Measurements from ENCODE around the gene GPN3.
A peak's percentile ranks its signal among the peaks of the same experiment; 100 is the strongest.
"Not testable (repeated sequence)": the region's sequence is repeated elsewhere in the genome, so short reads cannot be mapped to it uniquely, and the experiment has no call there.

GPN3 gene

DNA sequence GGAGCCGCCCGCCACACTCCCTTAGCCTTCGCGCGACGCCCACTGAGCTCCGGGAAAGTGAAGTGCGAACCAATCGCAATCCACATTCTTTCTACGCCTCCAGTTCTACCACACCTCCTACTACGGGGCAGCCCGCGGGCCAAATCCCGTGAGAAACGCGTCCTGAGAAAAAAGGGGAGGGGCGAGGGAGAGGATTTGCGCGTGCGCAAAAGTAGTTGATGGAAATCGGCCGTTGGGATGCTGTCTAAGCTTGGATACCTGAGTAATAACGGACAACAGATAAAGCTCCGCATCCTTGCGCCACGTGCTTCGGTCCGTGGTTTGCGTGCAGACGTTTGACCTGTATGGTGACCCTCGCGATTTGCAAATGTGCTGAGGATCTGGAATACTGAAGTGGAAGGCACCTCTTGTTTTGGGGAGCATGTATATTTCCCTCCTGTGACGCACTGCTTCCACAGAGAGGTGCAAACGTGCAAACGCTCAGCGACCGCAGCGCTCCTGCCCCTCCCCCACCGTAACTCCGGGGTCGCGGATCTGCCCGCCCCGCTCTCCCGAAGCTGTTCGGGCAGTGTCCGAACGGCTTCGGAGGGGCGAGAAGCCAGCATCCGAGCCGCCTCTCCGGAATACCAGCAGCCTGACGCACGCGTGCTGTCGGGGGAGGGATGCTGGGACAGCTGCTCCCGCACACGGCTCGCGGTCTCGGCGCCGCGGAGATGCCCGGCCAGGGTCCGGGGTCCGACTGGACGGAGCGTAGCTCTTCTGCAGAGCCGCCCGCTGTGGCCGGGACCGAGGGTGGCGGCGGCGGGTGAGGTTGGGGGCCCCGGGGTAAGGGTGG, at the start of gene GPN3, which contains the start of gene FAM216A:
TSS of gene GPN3 (minus strand) at position 44 of the 835 bp plus-strand sequence. CDS start 54 bp downstream, outside the sequence.
TSS of gene FAM216A (plus strand) at position 632 of the 835 bp plus-strand sequence. CDS start at position 663, 31 bp downstream.
- DNase-seq (ENCODE audit: low read depth) = peak; percentile 86

DNA sequence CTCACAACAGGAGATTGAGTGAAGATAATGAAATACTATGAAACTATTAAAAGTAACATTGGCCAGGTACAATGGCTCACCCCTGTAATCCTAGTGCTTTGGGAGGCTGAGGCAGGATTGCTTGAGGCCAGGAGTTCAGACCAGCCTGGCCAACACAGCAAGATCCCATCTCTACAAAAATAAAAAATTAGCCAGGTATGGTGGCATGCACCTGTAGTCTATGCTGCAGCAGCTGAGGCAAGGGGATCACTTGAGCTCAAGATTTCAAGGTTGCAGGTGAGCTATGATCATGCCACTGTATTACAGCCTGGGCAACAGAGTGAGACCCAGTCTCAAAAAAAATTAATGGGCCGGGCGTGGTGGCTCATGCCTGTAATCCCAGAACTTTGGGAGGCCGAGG, 48.9 kb upstream of the GPN3 start:
- DNase-seq (ENCODE audit: low read depth) = no peak

DNA sequence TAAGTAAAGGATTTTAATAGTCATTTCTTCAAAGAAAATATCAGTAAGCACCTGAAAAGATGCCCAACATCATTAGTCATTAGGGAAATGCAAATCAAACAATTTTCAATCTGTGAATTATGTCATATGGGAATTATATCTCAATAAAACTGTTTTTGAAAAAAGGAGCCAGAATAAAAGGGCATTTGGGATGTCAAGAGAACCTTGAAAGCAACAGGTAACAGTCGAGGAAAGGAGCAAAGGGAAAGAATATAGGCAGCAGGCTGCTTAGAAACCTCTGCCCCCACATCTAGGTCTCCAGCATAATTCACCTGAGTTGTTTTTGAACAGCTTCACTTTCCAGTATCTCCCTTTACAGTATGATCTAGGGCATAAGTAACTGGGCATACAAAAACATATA, 46.3 kb upstream of the GPN3 start:
- DNase-seq (ENCODE audit: low read depth) = no peak

DNA sequence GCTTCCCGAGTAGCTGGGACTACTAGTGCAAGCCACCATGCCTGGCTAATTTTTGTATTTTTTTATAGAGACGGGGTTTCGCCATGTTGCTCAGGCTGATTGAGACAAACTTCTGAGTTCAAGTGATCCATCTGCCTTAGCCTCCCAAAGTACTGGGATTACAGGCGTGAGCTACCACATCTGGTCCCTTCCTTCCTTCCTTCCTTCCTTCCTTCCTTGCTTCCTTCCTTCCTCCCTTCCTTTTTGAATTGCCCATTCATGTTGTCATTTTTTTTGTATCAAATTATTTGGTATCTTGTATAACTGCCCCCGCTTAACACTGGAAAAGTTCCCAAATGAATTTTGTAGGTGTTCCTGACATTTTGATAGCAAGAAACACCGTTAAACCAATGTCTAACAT, 45.8 kb upstream of the GPN3 start:
- DNase-seq (ENCODE audit: low read depth) = no peak

DNA sequence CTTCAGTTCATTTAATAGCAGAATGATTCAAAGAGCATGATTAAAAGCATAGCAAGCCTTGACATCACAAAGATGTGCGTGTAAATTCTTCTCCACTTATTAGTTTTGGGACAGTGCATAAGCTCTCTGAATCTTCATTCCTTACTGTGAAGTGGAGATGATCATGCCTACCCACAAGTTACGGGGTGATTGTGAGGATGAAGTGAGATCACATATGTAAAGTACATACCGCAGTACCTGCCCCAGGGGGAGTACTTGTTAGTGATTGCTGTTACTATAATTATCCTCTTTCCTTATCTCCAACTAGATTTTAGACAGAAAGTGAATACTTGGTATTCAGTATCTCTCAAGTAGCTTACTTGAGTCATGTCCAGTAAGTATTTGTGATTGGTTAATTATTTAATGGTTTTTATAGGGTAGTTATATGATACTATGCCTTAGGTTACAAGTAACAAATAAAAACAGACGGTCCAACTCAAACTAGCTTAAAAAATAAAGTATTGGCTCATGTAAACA, 40.1 kb upstream of the GPN3 start:
- no peak for DNase-seq (ENCODE audit: low read depth)

DNA sequence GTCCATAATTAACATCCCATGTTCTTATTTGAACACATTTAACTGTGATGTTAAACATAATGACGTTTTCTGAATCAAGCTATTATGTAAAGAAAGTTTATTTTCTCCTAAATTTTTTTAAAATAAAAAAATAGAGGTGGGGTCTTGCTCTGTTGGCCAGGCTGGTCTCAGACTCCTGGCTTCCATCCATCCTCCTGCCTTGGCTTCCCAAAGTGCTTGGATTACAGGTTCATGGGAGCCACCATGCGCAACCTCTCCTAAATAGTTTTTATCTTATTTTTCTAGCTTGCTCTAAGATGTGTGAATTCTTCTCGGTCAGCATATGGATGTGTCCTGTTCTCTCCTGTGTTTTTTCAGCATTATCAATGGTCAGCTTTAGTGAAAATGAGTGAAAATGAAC, 37.3 kb upstream of the GPN3 start:
- DNase-seq (ENCODE audit: low read depth) = no peak

DNA sequence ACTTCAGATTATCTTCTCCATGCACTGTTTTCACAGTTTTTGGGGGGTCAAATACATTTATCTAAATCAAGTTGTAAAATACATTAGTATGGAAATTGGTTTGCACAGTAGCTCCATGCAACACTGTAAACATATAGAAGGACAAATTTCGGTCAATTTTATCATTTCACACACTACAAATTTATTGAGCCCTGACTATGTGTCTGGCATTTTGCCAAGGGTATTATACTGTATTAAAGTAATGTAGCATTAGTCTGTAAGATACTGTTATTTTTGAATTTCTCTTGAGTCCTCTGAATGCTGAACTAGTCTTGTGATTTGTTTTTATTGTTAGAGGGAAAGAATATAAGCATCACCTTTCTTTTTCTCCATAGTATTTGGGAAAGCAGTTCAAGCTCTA, 35.4 kb upstream of the GPN3 start:
- no peak for DNase-seq (ENCODE audit: low read depth)

DNA sequence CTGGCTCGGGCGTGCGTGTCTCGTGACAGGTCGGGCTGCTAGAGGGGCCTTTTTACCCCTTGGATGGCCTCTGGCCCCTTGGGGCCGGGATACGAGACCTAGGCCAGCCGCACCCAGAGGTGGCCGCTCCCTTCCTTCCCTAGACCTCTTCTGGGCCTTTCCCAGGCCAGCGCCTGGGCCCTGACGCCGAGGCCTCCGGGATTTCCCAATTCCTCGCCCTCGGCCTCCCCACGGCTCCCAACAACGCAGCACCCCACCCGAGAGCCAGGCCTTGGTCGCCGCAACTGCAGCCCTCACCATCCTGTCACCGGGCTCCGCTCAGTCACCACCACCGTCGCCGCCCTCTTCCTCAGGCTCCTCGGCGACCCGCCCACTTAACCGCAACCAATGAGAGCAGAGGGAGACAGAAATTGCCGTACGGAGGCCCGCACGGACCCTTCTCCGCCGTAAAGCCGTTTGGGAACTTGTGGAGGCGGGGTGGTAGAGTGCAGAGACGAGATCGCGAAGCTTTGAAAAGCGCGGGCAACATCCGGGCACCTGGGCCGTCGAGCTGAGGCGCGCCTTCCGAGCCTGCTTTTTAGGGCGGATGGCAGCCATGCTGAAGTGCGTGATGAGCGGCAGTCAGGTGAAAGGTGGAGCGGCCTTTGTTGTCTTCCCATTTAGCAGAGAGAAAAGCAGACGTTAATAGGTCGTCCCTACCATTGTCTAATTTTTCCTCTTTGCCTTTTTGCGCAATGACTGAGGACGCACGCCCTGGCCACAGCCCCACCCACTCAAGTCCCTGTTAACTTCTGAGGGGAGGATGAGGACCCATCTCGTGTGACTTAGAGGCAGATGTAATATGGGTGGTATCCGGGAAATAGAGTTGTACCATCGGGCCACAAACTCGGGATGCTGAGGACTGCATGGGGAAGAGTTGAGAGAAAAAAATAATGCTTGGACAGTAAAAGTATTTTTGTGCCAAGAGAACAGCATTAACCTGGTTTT, 34.0 kb upstream of the GPN3 start, which contains the start of the genes RAD9B and VPS29:
TSS of gene RAD9B (plus strand) at position 580 of the 987 bp plus-strand sequence. CDS start at position 587, 7 bp downstream.
TSS of gene VPS29 (minus strand) at position 360 of the 987 bp plus-strand sequence. CDS start at position 300, 60 bp downstream.
- DNase-seq (ENCODE audit: low read depth) = peak; percentile 98

DNA sequence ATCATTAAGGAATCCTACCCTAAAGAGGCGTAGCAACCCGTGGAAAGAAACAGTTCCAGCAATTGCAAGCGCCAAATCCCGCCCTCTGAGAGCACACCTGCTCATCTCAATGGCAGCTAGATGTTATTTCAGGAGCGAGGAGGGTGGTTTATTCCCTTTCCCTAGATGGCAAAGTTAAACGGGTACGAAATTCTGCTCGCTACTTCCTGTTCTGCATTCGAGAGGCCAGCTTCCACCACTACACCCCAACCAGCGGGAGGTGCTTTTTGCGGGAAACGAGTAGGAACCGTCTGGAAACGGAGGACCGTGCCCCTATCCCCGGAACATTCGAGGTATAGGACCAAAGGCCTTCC, 33.3 kb upstream of the GPN3 start:
- DNase-seq (ENCODE audit: low read depth) = no peak

DNA sequence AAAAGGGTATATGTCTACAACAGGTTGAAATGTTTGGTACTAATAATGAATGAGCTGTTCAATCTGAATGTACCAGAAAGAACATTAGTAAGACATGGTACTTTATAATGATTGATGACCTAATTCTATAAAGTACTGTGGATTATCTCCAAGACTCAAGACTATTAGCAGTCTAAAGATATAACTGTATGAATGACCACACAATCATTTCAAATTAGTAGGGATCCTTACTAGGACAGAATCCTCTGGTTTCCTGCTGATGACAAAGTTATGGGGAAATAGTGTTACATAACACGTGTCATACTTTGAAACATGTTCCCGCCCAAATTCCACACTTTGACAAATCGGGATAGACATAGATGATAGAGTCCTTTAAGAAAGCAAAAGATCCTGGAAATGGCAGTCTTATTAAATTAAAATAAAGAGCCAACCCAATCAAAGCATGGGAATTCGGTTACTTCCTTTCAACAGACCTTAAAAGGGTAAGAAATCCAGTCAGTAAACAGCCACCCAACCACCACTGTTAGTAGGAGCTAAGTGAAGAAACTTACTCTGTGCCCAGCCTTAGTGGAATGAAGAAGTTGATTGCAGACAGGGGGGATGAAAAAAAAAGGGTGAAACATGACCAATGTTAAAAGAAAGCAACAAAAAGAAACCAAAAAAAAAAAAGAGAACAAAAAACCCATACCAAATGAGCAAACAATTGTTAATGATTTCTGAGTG, 31.1 kb upstream of the GPN3 start:
- DNase-seq (ENCODE audit: low read depth) = no peak

DNA sequence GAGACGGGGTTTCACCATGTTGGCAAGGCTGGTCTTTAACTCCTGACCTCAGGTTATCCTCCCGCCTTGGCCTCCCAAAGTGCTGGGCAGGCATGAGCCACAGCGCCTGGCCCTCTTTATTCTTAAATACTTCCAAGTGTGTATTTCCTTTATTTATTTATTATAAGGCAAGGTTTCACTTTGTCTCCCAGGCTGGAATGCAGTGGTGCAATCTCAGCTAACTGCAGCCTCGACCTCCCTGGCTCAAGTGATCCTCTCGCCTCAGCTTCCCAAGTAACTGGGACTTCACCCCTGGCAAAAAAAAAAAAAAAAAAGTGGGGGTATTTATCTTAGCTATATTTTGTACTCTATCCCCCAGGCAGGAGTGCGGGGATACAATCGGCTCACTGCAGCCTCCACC, 7.4 kb upstream of the GPN3 start:
- no peak for DNase-seq (ENCODE audit: low read depth)

DNA sequence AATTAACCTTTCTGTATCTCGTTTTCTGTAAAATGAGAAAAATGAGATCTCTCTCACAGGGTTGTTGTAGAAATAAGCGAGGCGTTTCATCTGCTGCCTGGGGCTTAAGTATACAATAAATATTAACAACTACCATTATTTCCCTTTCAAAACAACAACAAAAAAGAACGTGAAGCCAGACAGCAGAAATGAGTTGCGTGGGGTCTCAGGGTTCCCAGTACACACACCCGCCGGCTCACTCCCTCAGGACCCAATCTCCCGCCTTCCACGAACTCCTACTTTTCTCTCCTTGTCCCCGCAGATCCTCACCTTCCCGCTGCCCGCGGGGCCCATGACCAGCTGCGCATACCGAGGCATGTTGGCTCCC, 227 bp downstream of the GPN3 start:
- DNase-seq (ENCODE audit: low read depth) = no peak

DNA sequence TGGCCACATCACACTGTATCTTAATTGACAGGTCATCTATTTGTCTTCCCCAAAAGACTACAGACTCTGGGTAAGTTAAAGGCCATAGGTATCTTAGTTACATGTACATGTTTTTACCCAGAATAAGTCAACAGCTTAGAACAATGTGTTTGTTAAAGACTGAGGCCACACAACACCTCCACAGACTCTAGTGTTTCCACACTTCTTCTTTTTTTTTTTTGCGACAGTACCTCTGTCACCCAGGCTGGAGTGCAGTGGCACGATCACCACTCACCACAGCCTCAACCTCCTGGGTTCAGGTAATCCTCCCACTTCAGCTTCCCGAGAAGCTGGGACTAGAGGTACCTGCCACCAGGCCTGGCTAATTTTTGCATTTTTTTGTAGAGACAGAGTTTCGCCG, 1.3 kb downstream of the GPN3 start:
- DNase-seq (ENCODE audit: low read depth) = no peak

DNA sequence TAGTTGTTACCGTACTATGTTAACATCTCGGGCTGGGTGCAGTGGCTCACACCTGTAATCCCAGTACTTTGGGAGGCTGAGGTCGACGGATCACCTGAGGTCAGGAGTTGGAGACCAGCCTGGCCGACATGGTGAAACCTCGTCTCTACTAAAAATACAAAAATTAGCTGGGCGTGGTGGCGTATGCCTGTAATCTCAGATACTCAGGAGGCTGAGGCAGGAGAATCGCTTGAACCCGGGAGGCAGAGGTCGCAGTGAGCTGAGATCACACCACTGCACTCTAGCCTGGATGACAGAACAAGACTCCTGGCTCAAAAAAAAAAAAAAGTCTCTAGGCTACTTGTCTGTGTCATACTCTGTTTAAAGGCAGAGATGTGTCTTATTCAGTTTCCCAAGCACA, 2.3 kb downstream of the GPN3 start:
- DNase-seq (ENCODE audit: low read depth) = not testable (repeated sequence)

DNA sequence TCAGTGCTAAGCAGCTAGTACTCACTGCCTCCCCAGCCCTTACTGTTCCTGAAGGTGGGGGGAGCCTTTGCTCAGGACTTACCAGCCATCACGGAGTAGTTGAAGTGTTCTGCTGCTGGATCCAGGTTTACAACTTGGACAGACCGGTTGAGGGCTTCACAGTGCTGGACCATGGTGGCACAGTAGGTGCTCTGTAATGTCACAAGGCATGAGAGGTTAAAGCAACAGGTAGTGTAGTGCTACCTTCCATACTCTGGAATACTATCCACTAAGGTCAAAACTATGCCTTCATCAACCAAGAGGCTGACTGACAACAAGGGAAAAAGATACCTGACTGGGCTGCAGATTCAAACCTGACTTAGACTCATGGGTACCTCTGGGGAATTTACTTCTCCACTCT, 3.0 kb downstream of the GPN3 start:
- no peak for DNase-seq (ENCODE audit: low read depth)

DNA sequence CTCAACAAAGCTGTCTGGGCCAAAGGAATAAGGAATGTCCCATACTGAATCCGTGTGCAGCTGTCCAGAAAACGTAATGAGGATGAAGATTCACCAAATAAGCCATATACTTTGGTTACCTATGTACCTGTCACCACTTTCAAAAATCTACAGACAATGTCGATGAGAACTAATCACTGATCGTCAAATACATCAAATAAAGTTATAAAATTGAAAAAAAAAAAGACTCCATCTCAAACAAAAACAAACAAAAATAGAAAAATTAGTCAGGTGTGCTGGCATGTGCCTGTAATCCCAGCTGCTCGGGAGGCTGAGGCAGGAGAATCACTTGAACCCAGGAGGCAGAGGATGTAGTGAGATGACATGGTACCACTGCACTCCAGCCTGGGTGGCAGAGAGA, 6.9 kb downstream of the GPN3 start:
- DNase-seq (ENCODE audit: low read depth) = not testable (repeated sequence)

DNA sequence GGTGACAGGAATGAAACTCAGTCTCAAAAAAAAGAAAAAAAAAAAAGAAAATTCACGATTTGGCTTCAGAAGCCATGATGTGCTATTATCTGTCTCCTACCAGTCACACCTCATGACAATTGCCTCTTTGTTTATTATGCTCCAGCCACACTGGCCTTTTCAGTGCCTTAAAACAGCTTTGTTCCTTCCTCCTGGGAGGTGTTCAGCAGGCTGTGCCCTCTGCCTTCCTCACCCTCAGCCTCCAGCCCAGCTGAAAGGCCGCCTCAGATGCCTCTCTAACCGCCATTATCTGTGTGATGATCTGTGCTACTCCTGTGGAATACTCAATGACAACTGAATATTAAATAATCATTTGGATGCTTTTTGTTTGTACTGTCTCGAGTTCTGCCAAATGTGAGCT, 9.3 kb downstream of the GPN3 start:
- DNase-seq (ENCODE audit: low read depth) = no peak

DNA sequence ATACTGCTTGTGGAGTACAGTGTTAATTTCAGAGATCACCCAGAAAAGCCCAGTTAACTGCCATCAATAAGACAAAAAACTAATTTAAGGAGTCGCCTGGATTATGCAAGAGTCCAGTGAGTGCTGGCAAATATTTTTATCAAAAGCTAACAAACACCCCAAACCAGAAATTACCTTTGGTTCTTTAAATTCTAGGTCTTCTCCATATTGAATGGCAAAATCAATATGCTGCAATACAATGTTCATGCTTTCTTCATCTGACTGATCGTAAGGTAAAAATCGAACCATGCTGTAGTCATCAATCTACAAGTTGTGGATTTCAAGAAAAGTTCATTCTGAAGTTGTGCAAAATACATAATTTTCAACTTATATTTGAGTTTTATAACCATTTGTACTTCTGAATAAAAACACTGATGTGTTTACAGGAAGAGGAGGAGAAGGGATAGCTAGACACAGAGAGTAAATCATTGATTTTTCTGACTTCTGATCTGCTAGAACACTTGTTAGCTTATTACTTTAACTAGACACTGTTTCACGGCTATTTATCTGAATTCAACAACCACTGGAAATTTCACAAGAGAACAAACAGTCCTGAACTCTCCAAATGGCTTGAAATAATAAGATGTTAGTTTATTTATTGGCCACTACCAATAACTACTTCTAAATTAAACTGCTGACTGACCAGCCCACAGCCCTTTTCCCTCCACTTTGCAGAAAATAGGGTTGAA, 14.3 kb downstream of the GPN3 start:
- no peak for DNase-seq (ENCODE audit: low read depth)

DNA sequence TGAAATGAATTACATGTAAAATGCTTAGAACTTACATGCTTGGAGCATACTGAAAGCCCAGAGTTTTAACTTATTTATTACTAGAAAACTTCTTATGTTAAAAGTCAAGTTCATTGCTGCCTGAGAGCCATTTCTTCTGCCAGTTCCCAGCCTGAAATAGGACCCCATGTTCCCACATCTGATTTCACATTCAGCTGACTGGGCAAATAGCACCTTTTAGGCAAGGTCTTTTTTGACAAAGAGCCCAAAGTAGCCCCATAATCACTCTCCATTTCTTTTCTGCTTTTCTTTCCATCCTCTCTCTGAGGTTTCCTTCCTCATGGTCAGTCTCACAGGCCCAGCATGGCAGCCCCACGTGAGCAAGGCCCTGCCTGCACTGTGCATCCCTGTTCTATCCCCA, 16.8 kb downstream of the GPN3 start:
- no peak for DNase-seq (ENCODE audit: low read depth)

DNA sequence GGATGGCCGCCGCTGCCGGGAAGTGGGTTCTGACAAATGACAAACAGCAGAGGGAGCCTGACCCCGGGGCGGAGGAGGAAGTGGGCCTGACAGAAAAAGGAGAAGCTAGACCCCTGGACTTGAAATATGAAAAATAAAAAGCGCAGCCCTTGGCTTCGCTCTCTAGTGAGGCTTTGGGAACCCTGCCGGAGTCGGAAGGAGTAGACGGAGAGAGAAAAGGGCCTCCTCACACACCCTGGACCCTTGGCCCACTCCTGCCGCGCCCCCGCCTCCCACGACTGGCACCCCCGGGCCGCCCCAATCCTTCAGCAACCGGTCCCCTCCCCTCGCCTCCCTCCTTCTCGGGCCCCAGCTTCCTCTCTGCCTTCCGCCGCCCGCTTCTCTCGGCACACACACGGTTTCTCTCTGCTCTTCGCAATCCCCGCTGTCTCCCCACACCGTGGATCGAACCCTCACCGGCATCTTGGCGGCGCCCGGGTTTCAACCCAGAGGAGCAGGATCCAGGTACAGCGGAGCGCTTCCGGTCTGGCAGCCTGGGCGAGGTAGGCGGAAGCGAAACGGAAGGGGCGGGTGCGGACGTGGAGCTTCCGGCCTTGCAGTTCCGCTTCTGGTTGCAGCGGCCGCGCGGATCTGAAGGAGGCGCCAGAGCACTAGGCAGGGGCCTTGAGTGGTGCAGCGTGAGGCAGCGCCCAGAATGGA, 18.1 kb downstream of the GPN3 start, which contains the start of gene ARPC3:
TSS of gene ARPC3 (minus strand) at position 539 of the 699 bp plus-strand sequence. CDS start at position 462, 77 bp downstream.
- DNase-seq (ENCODE audit: low read depth) = peak; percentile 92

Data from stimulated activated CD8-positive, alpha-beta memory T cell treated with anti-CD3 and anti-CD28 coated beads, Interleukin-4, amount 100 ng/mL, for 24 hours (primary cell).